Ovary (tissue), 9 donors: ENCODE results near the gene PTPRG. TPM values are rescaled to one million over a fixed set of nuclear protein-coding genes. Genes with fewer than 3 reads are reported as not detected.

Experiments
- DNase-seq, 5 donors: peaks; one replicate each; pipeline ENCODE4 v3.0.0-alpha.2; 2019 to 2020
- H3K27ac ChIP-seq, 2 donors: fragments of 200-600 bp; one replicate each; pipeline versions ENCODE4 v1.5.1 to v1.8.0; 2019 to 2022
- H3K27me3 ChIP-seq: fragments of 200-600 bp; one replicate; pipeline ENCODE4 v1.8.0; 2022
- H3K36me3 ChIP-seq: fragments of 200-600 bp; sonication (generic); one replicate; pipeline ENCODE4 v1.5.1; 2019
- H3K4me1 ChIP-seq: one replicate; pipeline ENCODE4 v1.8.1; 2013; ENCODE audit warnings: mild to moderate bottlenecking, moderate library complexity; ENCODE audit not compliant: insufficient read depth
- H3K4me3 ChIP-seq: fragments of 200-600 bp; sonication (generic); one replicate; pipeline ENCODE4 v1.5.1; 2017
- H3K9me3 ChIP-seq, 2 donors: fragments of 200-600 bp in 1 of 2; sonication (generic) in 1 of 2; one replicate each; pipeline versions ENCODE4 v1.5.1 to v1.8.1; 2013 to 2019; ENCODE audit warnings: mild to moderate bottlenecking in 1 of 2, moderate library complexity in 1 of 2
- EP300 ChIP-seq: sonication (generic); formaldehyde crosslinking; IDR thresholded peaks from one replicate; pipeline ENCODE4 v1.6.1; 2017; ENCODE audit warnings: antibody characterized with exemption
- POLR2A ChIP-seq: fragments of 450-650 bp; IDR thresholded peaks from one replicate; pipeline ENCODE4 v1.6.1; 2017; ENCODE audit warnings: antibody characterized with exemption, mild to moderate bottlenecking, moderate library complexity
- WGBS, 3 donors: extraction: QIAGEN DNeasy Blood & Tissue Kit in 1 of 3; methylation state at CpG; one replicate each; pipeline versions ENCODE4 v1.1.5 to v1.1.7; 2013 to 2017; 5-methylcytosine and 5-hydroxymethylcytosine counted together
- intact Hi-C, 4 donors: fragments of 100-400 bp; cut with DNase I; formaldehyde crosslinking; loops; one replicate each; pipeline versions ENCODE4 v1.11.0 to v1.15.1; 2022 to 2023
- polyA plus RNA-seq, 2 donors: library from polyadenylated mRNA; stranded (reverse); fragments of 200-250 nt in 1 of 2; fragments of 350-450 nt in 1 of 2; fragmentation: Illumina TruSeq in 1 of 2; extraction: RNeasy Lipid Tissue Mini Kit (QIAGEN cat#74804) in 1 of 2; gene quantifications; one replicate each; pipeline ENCODE4 v1.2.3, GENCODE V29; 2013 to 2014
- total RNA-seq, 7 donors: library from RNA; depleted of rRNA in 2 of 7; stranded (reverse); fragments of >200 nt in 2 of 7; fragmentation: NEBNext Ultra II Directional in 3 of 7; extraction: Animal tissue kit (Norgen Biotek cat#: 25700) in 3 of 7; gene quantifications; one replicate each; pipeline versions ENCODE4 v1.1.0 to v1.2.4, GENCODE V29; 2016 to 2023
- TF ChIP-seq, protein P1 (sequence below), 3 donors: fragments of 450-650 bp in 2 of 3; fragments of 200-600 bp in 1 of 3; IDR thresholded peaks; one replicate each; pipeline versions ENCODE4 v1.5.1 to v1.8.0; 2016 to 2022; ENCODE audit warnings: antibody characterized with exemption in 3 of 3, mild to moderate bottlenecking in 1 of 3
- donor health status: DM: no; HTN: no; CAD: no; lungs with moderate emphysema.
- donor health status: DM: no; HTN: no; CAD: no.
- donor health status: Bipolar disorder and iron deficiency.
- donor health status: DM: yes; HTN: yes; CAD: no.
- donor health status: DM: no; HTN: no; CAD: no.
- donor health status: DM: yes; HTN: yes; CAD: no.

Gene PTPRG
- total and polyA plus RNA-seq, 9 donors: 18.2 to 87.9 (median 47.7) TPM

DNA sequence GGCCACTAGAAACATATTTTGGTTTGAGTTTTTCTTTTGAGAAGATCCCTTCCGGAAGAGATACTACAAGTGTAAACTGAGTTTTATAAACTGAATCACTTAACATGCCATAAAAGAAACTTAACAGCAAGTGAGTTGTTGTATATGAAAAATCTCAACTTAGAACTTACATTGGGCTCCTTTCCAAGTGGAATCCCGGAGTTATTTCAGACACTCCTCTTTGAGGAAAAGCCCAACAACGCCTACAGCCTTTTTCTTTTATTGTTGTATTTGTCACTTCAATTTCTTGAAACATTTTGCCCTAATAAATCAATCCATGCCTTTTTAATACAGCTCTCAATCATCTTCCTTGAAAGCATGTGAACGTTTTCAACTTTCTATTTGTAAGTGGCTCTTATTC is 674.6 kb downstream of the PTPRG start:
- no peaks in the 10 kb centered on the region for H3K9me3 ChIP-seq
- DNase-seq: no peak
- no peaks in the 10 kb centered on the region for H3K36me3 ChIP-seq
- H3K27ac ChIP-seq: no peak overlapping the region
- no peaks in the 10 kb centered on the region for H3K27me3 ChIP-seq
- H3K4me1 ChIP-seq: peaks cover 2% of the 10 kb centered on the region
- H3K4me3 ChIP-seq: no peak overlapping the region
- intact Hi-C loops: no loop called here
- WGBS, 3 donors: 30 to 36% (median 35%) methylated on average over 4 of the region's 4 CpGs
- TF ChIP-seq POLR2A: no peak
- no peak for TF ChIP-seq EP300
- TF ChIP-seq, protein P1, sequence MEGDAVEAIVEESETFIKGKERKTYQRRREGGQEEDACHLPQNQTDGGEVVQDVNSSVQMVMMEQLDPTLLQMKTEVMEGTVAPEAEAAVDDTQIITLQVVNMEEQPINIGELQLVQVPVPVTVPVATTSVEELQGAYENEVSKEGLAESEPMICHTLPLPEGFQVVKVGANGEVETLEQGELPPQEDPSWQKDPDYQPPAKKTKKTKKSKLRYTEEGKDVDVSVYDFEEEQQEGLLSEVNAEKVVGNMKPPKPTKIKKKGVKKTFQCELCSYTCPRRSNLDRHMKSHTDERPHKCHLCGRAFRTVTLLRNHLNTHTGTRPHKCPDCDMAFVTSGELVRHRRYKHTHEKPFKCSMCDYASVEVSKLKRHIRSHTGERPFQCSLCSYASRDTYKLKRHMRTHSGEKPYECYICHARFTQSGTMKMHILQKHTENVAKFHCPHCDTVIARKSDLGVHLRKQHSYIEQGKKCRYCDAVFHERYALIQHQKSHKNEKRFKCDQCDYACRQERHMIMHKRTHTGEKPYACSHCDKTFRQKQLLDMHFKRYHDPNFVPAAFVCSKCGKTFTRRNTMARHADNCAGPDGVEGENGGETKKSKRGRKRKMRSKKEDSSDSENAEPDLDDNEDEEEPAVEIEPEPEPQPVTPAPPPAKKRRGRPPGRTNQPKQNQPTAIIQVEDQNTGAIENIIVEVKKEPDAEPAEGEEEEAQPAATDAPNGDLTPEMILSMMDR (IDR thresholded peaks at IDR 0.05): no peak

DNA sequence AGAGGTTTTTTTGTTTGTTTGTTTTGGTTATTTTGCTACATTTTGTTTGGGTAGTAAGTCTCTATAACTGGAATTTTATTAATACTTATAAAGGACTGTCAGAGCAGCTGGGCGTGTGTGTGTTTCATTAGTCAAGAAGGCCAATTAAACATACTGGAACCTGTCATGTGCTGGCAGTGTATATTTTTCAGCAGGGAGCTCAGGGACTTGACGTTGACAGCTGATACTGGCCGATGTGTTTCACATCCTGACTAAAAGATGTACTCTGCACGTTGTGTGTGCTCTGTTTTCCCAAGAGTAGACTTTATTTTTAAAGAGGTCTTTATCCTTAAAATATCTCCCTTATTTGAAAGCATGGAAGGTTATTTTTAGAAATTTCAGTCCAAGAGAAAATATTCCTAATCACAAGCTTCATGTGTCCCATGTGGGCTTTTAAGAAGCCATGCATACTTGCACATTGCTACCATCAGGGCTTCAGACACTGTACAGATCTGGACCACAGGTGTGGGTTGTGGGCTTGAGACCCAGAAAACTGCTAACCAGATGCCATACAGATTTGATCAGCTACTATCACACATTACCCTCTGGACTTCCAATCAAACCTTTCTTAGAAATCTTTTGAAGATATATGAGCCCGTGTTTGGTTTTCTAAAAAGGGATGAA is 676.0 kb downstream of the PTPRG start:
- Histone ChIP-seq H3K4me3 (no peak overlapping the region), H3K27me3 (no peaks in the 10 kb centered on the region), H3K27ac (no peak overlapping the region), H3K36me3 (no peaks in the 10 kb centered on the region), H3K4me1 (peaks cover 2% of the 10 kb centered on the region), H3K9me3 (no peaks in the 10 kb centered on the region)
- intact Hi-C loops: no loop called here
- DNase-seq: no peak
- 55 to 64% (median 59%) methylated on average over 5 of the region's 5 CpGs for WGBS, 3 donors
- TF ChIP-seq EP300 (no peak), POLR2A (no peak)
- TF ChIP-seq, protein P1 (IDR thresholded peaks at IDR 0.05): no peak

- Histone ChIP-seq H3K4me3 (no peak overlapping the region), H3K9me3 (no peaks in the 10 kb centered on the region), H3K27ac (no peak overlapping the region), H3K27me3 (no peaks in the 10 kb centered on the region), H3K4me1 (peaks cover 2% of the 10 kb centered on the region), H3K36me3 (no peaks in the 10 kb centered on the region)
- WGBS, 3 donors: 92 to 94% (median 92%) methylated on average over 5 of the region's 5 CpGs
- no peak for DNase-seq
- TF ChIP-seq, protein P1 (IDR thresholded peaks at IDR 0.05): no peak
- TF ChIP-seq EP300 (no peak), POLR2A (no peak)
- intact Hi-C loops: no loop called here
Observed at GRCh38 chr3:62238003-62238402, 676.6 kb downstream of the PTPRG start.

GRCh38 chr3:62238431-62238830 is 677.1 kb downstream of the PTPRG start:
- H3K27ac ChIP-seq: no peak overlapping the region
- no peak for DNase-seq
- no peaks in the 10 kb centered on the region for H3K9me3 ChIP-seq
- intact Hi-C loops: no loop called here
- TF ChIP-seq, protein P1 (IDR thresholded peaks at IDR 0.05): no peak
- H3K27me3 ChIP-seq: no peaks in the 10 kb centered on the region
- H3K4me1 ChIP-seq: peaks cover 2% of the 10 kb centered on the region
- no peak overlapping the region for H3K4me3 ChIP-seq
- H3K36me3 ChIP-seq: no peaks in the 10 kb centered on the region
